ENCODE measurements around the gene MUC4.
"Not testable (repeated sequence)": the region's sequence is repeated elsewhere in the genome, so short reads cannot be mapped to it uniquely, and the experiment has no call there.

The MUC4 gene

DNA sequence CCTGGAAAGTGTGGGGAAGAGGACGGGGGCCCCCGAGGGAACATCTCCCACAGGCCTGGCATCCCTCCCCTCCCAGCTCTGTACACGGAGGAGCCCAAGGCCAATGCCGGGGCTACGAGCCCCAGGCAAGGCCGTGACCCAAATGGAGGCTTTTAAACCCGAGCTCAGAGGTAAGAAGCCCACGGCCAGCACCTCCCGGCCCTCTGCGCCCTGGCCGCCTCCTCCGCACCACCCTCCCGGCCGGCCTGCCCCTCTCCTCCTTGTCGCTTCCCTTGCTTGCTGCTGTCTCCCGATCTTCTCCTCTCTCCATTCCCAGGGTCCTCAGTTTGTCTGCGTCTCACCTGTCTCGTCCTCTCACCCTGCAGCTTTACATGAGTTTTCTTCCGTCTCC, 1.3 kb downstream of the MUC4 start:
- DNase-seq (ENCODE audit: low read depth in 2 of 2): no peak

DNA sequence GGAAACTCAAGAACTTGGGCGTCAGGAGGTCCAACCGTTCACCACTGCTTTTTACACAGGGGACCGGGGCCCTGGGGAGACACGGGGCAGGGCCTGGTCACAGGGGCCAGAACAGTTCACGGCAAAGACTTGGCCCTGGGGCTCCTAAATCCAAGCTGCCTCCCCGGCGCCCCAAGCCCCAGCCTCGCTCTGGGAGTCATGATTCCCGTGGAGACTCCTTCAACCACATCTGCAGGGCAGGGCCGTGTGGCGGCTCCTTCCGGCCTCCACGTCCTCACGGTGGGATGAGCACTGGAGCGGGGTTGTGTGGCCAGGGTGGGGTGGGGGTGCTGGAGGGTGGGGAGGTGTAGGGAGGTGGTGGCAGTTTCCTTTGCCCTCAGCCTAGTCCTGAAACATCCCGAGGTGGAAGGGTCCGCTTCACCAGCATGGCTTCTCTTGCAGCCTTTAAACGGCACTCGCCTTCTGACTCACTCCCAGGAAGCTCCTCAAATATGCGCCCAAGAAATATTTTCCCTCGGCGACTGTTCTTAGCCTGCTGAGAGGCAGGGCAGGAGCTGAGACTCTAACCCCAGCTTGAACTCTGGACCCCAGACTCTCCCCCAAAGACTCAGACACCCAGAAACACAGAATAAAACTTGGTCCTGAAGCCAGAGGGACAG, 1.8 kb downstream of the MUC4 start:
- DNase-seq (ENCODE audit: low read depth in 2 of 2): no peak

DNA sequence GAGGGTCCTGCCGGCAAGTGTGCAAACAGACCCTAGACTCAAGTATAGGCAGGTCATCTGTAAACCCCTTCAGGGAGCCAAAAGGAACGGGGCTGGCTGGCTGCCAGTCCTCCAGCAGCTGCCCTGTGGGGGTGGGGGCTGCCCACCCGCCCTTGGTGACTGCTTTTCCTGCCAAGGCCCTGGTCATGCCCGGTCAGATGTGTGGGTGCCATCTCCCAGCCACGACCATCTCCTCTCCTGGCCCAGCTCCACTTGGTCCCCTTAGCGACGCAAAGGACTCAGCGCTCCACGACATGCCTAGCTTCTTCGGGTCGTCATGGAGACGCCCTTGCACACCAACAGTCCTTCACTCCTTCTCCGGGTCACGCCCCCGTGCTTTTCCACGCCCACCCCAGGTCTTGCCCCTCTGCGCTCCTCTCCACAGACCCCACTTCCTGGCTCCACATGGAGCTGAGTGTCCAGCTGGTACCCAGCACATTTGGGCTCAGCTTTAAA, 2.4 kb downstream of the MUC4 start:
- no peak for DNase-seq (ENCODE audit: low read depth in 2 of 2)

DNA sequence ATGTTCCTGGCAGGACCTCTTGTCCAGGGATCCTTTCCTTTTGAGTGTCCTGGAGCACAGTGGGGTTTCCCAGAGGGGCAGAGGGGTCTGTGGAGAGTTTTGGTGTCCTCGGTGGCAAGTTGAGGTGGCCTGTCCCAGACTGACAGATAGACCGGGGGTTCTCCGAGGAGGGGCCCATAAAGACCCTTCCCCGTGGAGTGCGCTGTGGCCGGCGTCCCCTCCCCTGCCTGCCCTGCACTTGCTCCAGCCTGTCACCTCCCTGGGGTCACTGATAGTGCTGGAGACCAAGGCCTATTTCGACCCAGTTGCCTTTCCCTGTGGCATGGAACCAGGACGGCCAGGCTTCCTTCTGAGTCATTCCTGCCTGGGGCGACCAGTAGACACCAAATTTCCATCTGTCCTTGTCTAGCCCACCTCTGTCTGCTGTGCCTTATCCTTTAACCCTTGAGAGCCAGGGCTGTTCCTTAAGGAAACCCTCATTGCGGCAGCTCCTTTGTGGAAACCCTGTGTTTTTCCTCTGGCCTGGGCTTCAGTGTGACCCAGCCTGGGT, 2.9 kb downstream of the MUC4 start:
- DNase-seq (ENCODE audit: low read depth in 2 of 2): no peak

DNA sequence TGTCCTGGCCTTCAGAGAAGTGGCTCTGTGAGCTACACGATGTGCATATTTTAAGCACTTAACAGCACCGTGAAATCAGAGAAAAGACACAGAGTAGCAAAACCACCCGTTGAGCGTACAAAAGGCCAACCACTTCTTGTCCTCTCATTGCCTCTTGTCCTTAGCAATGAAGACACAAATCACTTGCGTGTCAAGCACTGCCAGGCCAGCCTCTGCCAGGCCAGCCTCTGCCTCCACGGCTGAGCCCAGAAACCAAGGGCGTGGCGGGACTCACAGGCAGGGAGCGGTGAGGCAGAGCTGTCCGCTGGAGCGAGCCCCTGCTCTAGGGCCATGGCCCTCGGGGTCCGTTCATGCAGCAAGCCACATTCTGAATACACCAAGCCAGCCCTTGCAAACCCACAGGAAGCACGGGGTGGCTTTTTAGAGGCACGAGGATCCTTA, 4.0 kb downstream of the MUC4 start:
- no peak for DNase-seq (ENCODE audit: low read depth in 2 of 2)

DNA sequence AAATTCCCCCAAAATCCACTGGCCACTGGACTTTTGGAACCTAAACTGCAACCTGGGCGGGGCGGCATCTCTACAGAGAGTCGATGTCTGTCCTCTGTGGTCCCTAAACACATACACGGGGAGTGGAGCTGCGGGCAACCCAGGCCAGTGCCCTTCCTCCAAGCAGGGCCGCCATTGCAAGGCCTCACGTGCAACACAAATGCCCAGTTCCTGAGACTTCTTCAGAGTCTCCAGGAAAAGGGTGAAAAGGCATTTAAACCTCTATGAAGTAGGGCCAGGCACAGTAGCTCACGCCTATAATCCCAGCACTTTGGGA, 4.9 kb downstream of the MUC4 start:
- no peak for DNase-seq (ENCODE audit: low read depth in 2 of 2)

DNA sequence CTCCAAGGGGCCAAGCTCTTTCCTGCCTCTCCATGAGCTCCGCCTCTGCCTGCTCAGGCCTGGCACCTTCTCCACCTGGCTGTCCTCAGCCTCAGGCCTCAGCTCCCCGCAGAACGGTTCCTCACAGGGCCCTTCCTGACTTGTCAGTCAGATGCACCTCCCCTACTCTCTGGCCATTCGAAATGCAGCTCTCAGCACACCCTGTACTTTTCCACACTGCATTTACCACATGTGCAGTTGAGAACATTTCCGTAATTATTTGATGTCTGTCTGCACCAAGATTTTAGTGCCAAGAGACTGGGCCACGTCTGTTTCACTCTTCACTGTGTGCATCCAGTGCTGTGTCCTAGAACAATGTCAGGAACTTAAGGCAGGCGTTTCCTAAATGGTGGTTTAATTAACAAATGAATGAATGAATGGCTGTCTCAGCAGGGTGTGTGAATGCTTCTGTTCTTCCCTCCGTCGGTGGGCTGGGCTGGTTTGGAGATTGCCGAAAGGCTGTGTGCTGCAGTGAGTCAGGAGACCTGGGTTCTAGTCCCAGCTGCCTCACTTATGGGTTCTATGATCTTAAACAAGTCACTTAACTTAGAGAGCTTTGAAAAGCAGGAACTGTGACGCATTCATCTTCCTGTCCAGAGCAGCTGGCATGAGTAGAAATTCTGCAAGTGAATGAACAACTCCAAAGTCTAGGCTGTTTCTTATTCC, 5.4 kb downstream of the MUC4 start:
- DNase-seq (ENCODE audit: low read depth in 2 of 2): no peak

DNA sequence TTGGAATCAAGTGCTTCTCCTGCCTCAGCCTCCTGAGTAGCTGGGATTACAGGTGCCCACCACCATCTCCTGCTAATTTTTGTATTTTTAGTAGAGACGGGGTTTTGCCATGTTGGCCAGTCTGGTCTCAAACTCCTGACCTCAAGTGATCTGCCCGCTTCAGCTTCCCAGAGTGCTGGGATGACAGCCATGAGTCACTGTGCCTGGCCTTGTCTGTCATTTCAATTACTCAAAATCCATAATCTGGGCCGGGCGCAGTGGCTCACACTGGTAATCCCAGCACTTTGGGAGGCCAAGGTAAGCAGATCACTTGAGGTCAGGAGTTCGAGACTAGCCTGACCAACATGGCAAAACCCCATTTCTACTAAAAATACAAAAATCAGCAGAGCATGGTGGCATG, 6.1 kb downstream of the MUC4 start:
- DNase-seq (ENCODE audit: low read depth in 2 of 2): not testable (repeated sequence)

DNA sequence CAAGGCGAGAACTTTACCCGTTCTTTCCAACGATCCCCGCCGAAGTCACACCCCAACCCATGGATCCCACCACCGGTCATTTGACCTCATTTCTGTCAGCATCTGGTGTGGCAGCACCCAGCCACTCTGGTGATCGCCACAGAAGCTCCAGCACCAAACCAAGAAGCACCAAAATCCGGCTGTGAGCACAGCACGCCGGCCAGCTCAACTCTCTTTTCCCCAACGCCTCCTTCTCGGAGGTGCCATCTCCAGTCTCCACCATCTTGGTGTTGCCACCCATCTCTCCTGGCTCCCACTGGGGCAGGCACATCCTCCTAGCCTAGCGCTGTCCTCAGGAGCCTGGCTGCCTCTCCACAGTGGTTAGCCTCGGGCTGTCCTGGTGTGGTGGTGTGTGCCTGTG, 6.5 kb downstream of the MUC4 start:
- no peak for DNase-seq (ENCODE audit: low read depth in 2 of 2)

DNA sequence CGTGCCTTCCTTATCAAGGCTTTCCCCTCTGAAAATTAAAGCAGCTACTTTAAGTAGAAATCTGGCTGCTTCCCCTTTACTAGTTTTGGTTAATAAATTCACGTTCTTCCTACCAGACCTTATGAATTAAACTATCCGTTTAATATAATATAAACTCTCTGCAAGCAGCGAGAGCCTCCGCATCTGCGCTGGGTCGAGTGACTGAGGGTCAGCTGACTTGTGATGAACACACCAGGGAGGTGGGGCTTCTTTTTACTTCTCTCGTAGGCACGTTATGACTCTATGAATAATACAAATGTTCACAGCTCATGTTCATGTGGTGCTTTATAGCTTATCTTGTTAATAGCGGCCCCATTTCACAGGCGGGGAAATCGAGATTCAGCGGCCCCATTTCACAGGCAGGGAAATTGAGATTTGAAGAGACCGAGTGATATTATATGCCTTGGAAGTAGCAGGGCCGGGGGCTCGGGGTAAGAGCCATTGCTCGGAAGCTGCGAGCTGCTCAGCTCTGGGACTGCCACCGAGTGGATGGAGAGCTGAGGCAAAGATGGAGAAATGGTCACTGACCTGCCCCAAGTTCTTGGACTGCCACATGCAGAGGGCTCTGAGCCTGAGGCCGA, 8.3 kb downstream of the MUC4 start:
- DNase-seq (ENCODE audit: low read depth in 2 of 2): no peak

DNA sequence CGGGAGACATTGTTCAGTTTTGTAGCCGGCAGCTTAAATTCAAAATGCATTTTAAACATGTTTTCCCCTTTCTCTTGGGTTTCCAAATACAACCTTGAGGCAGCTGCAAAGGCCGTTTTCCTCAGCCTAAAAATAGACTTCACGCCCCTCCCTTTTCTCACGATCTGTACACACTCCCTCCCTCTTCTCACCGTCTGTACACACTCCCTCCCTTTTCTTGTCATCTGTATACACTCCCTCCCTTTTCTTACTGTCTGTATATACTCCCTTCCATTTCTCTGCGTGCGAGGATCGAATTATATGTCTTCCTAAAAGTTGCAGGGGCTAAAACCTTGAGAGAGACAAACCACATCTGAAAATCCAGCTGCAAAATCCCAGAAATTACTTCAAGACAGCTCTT, 8.9 kb downstream of the MUC4 start:
- DNase-seq (ENCODE audit: low read depth in 2 of 2): no peak

DNA sequence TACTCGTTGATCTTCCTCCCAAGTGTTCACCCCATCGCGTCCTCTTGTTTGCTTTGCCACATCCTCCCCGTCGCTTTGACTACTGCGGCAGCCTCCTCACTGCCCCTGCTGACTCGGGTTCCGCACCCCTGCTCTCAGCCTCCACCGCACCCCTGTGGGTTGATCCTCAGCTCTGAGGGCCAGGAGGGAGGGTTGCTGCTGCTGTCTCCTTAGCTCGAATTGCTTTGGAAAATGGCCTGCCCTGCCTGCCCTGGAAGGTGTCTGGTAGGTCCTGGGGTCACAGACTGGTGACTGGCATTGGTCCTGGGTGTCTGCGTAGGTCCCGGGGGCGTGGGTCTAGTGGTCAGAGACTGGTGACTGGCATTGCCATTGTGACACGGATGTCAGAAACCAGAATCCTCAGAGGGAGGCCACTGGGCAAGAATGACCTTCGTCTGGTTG, 9.4 kb downstream of the MUC4 start:
- DNase-seq (ENCODE audit: low read depth in 2 of 2): no peak

DNA sequence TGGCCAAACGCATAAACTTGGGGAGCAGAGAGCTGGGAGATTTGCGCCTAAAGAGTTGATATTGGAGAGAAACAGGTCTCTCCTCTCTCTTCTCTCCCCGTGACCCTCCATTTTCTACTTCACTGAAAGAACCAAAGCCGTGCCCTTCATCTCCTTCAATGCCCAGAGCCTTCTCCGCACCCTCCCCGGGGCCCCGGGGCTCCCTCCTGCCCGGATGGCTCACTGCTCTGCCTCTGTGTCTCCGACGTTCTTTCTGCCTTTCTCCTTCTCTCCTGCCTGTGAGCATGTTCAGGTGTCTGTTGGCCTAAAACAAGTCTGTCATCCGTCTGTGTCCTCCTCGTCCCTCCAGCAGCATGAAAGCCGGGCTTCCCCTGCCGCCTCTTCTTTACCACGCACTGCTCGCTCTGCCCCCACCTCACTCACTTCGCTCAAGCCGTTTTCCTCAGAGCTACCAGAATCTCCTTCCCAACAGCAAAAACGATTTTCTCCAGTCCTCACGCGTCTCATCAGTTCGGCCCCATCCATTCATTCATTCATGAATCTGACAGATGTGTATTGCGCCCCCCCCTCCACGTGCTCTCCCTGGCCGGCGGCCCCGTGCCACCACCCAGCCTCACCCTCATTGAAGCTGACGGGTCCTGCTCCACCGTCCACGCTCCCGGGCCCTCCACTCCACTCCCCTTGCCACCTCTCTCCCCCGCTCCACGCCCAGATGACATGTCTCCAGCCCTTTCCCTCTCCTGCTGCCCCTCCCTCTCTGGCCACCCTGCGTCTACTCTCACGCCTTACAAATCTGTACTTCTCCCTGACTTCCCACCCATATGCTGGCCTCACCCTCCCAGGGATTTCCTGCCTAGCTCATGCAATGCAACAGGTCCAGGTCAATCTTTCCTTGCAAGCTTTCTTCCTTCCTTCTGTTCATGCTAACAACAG, 10.2 kb downstream of the MUC4 start:
- DNase-seq (ENCODE audit: low read depth in 2 of 2): no peak

DNA sequence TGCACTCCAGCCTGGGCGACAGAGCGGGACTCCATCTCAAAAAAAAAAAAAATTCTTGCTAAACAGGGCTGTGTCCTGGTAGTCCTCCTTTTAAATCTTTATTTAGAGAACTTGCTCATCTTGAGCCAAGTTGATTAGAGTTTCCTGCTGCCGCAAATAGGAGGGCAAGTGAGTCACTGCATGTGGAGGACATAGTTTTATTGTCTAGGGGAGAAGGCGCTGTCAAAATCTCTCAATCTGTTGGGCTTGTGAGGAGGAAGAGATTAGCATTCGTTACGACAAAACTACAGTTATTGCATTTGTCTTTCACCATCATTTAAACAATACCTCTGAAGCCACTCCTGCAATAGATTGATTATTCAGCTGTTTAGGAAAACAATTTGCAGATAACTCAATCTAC, 11.5 kb downstream of the MUC4 start:
- DNase-seq (ENCODE audit: low read depth in 2 of 2): no peak

DNA sequence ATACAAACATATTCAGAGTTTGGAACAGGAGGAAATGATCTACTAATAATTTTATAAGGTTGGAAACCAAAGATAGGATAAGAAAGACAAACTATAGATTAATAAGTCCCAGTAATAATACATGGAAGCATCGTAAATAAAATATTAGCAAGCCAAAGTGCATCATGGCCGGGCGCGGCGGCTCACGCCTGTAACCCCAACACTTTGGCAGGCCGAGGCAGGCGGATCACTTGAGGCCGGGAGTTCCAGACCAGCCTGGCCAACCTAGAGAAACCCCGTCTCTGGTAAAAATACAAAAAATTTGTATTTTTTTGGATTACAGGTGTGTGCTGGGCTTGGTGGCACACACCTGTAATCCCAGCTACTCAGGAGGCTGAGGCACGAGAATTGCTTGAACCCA, 14.9 kb downstream of the MUC4 start:
- no peak for DNase-seq (ENCODE audit: low read depth in 2 of 2)

DNA sequence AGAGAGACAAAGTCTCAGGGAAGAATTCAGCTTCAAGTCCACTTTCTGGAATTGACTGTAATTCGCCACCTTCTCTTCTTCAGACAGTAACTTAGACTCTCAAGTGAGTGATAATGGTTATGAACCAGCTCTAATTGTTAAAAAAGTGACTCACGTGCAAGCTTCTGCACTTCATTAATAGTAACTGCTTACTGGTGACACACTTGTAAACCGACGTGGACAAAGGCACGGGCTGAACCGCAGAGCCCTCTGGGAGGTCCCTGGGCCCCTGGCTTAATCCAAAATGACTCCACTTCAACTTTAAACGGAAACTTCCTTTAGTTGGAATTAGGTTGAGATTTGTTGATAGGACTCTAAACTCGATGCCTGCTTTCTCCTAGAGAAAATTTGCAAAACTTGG, 17.0 kb downstream of the MUC4 start:
- DNase-seq (ENCODE audit: low read depth in 2 of 2): no peak

DNA sequence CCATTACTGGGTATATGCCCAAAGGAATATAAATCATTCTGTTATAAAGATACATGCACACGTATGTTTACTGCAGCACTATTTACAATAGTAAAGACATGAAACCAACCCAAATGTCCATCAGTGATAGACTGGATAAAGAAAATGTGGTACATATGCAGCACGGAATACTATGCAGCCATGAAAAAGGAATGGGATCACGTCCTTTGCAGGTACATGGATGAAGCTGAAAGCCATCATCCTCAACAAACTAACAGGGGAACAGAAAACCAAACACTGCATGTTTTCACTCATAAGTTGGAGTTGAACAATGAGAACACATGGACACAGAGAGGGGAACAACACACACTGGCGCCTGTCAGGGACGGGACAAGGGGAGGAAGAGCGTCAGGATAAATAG, 19.1 kb downstream of the MUC4 start:
- DNase-seq (ENCODE audit: low read depth in 2 of 2): not testable (repeated sequence)

DNA sequence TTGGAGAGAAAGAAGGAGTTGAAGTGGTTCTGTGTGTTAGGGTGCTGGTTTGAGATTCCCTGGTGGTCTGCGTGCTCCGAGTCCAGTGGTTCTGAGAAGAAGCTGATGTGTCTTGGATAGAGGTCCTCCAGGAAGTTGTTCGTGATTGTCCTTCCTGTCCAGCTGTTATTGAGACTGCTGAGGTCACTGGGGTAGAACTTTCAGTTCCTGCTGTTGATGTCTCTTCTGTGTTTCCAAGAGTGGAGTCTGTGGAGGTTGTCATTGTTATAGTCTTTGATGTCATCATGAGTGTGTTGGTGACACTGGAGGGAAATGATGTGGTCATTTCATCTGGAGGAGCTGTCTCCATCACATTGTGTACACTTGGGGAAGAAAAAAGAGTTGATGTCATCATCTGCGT, 20.8 kb downstream of the MUC4 start:
- no peak for DNase-seq (ENCODE audit: low read depth in 2 of 2)

DNA sequence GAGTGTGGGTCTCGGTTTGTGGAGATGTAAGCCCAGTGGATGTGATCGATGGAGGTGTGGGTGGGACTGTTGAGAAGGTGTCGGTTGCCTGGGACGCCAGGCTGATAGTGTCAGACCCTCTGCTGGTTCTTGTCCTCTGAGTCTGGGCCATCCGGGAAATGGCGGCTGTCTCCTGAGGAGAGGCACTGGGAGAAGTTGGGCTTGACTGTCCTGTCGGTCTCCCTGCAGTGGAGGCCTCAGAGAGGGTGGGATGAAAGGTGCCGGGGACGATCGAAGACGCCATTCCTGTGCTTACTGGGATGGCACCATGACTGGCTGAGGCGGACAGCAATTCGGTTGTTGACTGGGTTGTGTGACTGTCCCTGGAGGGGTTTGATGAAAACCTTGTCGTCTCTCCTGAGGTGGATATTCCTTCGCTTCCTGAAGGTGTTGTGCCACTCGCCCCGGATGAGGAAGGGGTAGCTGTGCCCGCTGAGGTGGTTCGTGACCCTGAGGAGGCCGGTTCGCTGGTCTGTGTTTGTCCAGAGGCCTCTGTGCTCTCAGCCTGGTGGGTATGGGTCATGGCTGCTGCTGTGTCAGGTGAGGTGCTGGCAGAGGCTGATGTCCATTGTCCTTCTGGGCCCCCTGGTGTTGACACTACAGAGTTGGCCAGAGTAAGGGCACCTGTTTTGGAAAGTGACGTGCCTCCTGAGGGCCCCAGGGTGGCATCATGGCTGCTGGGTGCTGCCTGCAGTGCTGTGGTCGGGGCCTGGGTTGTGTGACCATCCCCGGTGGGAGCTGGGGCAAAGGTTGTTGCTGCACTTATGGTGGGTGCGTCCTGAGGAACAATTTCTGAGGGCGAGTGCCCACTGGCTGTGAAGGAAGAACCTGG, 22.8 kb downstream of the MUC4 start:
- no peak for DNase-seq (ENCODE audit: low read depth in 2 of 2)

DNA sequence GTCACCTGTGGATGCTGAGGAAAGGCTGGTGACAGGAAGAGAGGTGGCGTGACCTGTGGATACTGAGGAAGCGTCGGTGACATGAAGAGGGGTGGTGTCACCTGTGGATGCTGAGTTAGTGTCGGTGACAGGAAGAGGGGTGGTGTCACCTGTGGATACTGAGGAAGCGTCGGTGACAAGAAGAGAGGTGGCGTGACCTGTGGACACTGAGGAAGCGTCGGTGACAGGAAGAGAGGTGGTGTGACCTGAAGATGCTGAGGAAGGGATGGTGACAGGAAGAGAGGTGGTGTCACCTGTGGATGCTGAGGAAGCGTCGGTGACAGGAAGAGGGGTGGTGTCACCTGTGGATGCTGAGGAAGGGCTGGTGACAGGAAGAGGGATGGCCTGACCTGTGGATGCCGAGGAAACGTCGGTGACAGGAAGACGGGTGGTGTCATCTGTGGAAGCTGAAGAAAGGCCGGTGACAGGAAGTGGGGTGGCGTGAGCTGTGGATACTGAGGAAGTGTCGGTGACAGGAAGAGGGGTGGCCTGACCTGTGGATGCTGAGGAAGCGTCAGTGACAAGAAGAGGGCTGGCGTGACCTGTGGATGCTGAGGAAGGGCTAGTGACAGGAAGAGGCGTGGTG, 25.8 kb downstream of the MUC4 start:
- not testable (repeated sequence) for DNase-seq (ENCODE audit: low read depth in 2 of 2)
